Activated CD4-positive, alpha-beta T cell treated with anti-CD3 and anti-CD28 coated beads, Interleukin-2, amount 10 ng/mL, durations not matched to agents 7 days and 5 days (primary cell): ENCODE measurements around the gene ABCC11. TPM values are rescaled to one million over a fixed set of nuclear protein-coding genes. Genes with fewer than 3 reads are reported as not detected.
A peak's percentile ranks its signal among the peaks of the same experiment; 100 is the strongest.

Experiments
- CTCF ChIA-PET: fragments of 350-600 bp; sonication (Branson Sonifier 250); formaldehyde crosslinking; loops from one replicate; lab custom pipeline; 2021; ENCODE audit warnings: antibody characterized with exemption; lab: Charles Lee
- POLR2A ChIA-PET: fragments of 350-600 bp; sonication (Branson Sonifier 250); formaldehyde crosslinking; loops from one replicate; lab custom pipeline; 2021; ENCODE audit warnings: antibody characterized with exemption; lab: Charles Lee
- DNase-seq: peaks from one replicate; pipeline ENCODE4 v3.0.0-alpha.2; 2020
- H3K27ac Mint-ChIP-seq: one replicate; pipeline ENCODE4 v1.8.0; 2021; ENCODE audit warnings: mild to moderate bottlenecking, moderate library complexity, mixed read lengths
- H3K27me3 Mint-ChIP-seq: one replicate; pipeline ENCODE4 v1.8.0; 2021; ENCODE audit warnings: mixed read lengths
- H3K36me3 Mint-ChIP-seq: one replicate; pipeline ENCODE4 v1.8.0; 2021; ENCODE audit warnings: low read depth, mixed read lengths
- H3K4me1 Mint-ChIP-seq: one replicate; pipeline ENCODE4 v1.8.0; 2021; ENCODE audit warnings: mixed read lengths
- H3K4me3 Mint-ChIP-seq: one replicate; pipeline ENCODE4 v1.8.0; 2021; ENCODE audit warnings: mild to moderate bottlenecking, moderate library complexity, mixed read lengths
- H3K9me3 Mint-ChIP-seq: one replicate; pipeline ENCODE4 v1.8.0; 2021; ENCODE audit warnings: mixed read lengths
- total RNA-seq, 2 experiments: library from RNA; stranded (reverse); gene quantifications; one replicate each; pipeline ENCODE4 v1.2.3, GENCODE V29; 2021

ABCC11 gene
- total RNA-seq, 2 experiments from 2014 or later: 0.10 TPM; not detected in 1

GRCh38 chr16:48165961-48166578 is 81.3 kb downstream of the ABCC11 start:
- Mint-ChIP-seq H3K27me3 (peaks cover 2% of the 10 kb centered on the region), H3K9me3 (no peaks in the 10 kb centered on the region), H3K27ac (no peak overlapping the region), H3K4me3 (no peak overlapping the region), H3K36me3 (no peaks in the 10 kb centered on the region), H3K4me1 (peaks cover 14% of the 10 kb centered on the region)
- no peak for DNase-seq
- CTCF ChIA-PET: interaction anchor here (0.6 to 5.2 kb wide), 5 partner anchors 10 to 1128 kb away, joined by 3 to 33 read pairs (median 5); partner anchors contain the start of gene NETO2
- POLR2A ChIA-PET: no interaction called here

- Mint-ChIP-seq H3K9me3 (no peaks in the 10 kb centered on the region), H3K4me3 (no peak overlapping the region), H3K27me3 (peaks cover 4% of the 10 kb centered on the region), H3K27ac (no peak overlapping the region), H3K36me3 (no peaks in the 10 kb centered on the region), H3K4me1 (peaks cover 14% of the 10 kb centered on the region)
- DNase-seq: peak; percentile 62
- ChIA-PET CTCF (interaction anchor here (0.7 to 5.2 kb wide), 15 partner anchors 10 to 1217 kb away, joined by 3 to 33 read pairs (median 3); partner anchors contain the start of genes DNAJA2 and NETO2), POLR2A (interaction anchor here (0.7 kb wide), 1 partner anchor 1020 kb away, joined by 3 read pairs; no protein-coding TSS in a partner anchor)
Measured at GRCh38 chr16:48164907-48165715, 82.2 kb downstream of the ABCC11 start.

GRCh38 chr16:48162839-48163410 is 84.4 kb downstream of the ABCC11 start:
- Mint-ChIP-seq H3K27me3 (peaks cover 11% of the 10 kb centered on the region), H3K4me3 (no peak overlapping the region), H3K27ac (no peak overlapping the region), H3K36me3 (no peaks in the 10 kb centered on the region), H3K9me3 (no peaks in the 10 kb centered on the region), H3K4me1 (peaks cover 19% of the 10 kb centered on the region)
- ChIA-PET POLR2A (no interaction called here), CTCF (interaction anchor here (5.2 kb wide), 1 partner anchor 1020 kb away, joined by 33 read pairs; the partner anchor contains the start of gene NETO2)
- no peak for DNase-seq

GRCh38 chr16:48161906-48162305 is 85.4 kb downstream of the ABCC11 start:
- POLR2A ChIA-PET: no interaction called here
- no peaks in the 10 kb centered on the region for H3K9me3 Mint-ChIP-seq
- H3K27ac Mint-ChIP-seq: no peak overlapping the region
- no peak overlapping the region for H3K4me3 Mint-ChIP-seq
- H3K36me3 Mint-ChIP-seq: no peaks in the 10 kb centered on the region
- DNase-seq: no peak
- H3K4me1 Mint-ChIP-seq: peaks cover 25% of the 10 kb centered on the region
- H3K27me3 Mint-ChIP-seq: peaks cover 11% of the 10 kb centered on the region
- CTCF ChIA-PET: interaction anchor here (0.6 kb wide), 1 partner anchor 39 kb away, joined by 5 read pairs; no protein-coding TSS in a partner anchor

- H3K27ac Mint-ChIP-seq: no peak overlapping the region
- H3K4me3 Mint-ChIP-seq: no peak overlapping the region
- peaks cover 11% of the 10 kb centered on the region for H3K27me3 Mint-ChIP-seq
- DNase-seq: no peak
- ChIA-PET CTCF (no interaction called here), POLR2A (no interaction called here)
- no peaks in the 10 kb centered on the region for H3K36me3 Mint-ChIP-seq
- no peaks in the 10 kb centered on the region for H3K9me3 Mint-ChIP-seq
- peaks cover 21% of the 10 kb centered on the region for H3K4me1 Mint-ChIP-seq
Measured at GRCh38 chr16:48160575-48160974, 86.8 kb downstream of the ABCC11 start.

GRCh38 chr16:48158296-48158695 is 89.0 kb downstream of the ABCC11 start:
- Mint-ChIP-seq H3K4me1 (peaks cover 14% of the 10 kb centered on the region), H3K27ac (no peak overlapping the region), H3K36me3 (no peaks in the 10 kb centered on the region), H3K27me3 (peaks cover 16% of the 10 kb centered on the region), H3K9me3 (no peaks in the 10 kb centered on the region), H3K4me3 (no peak overlapping the region)
- POLR2A ChIA-PET: no interaction called here
- CTCF ChIA-PET: interaction anchor here (0.7 to 2.8 kb wide), 7 partner anchors 26 to 1197 kb away, joined by 3 to 15 read pairs (median 4); partner anchors contain the start of gene NETO2
- peak; percentile 26 for DNase-seq

GRCh38 chr16:48157794-48158193 is 89.5 kb downstream of the ABCC11 start:
- Mint-ChIP-seq H3K4me3 (no peak overlapping the region), H3K27me3 (peaks cover 17% of the 10 kb centered on the region), H3K9me3 (no peaks in the 10 kb centered on the region), H3K4me1 (peaks cover 14% of the 10 kb centered on the region), H3K36me3 (no peaks in the 10 kb centered on the region), H3K27ac (no peak overlapping the region)
- POLR2A ChIA-PET: no interaction called here
- no peak for DNase-seq
- CTCF ChIA-PET: interaction anchor here (1.2 to 2.8 kb wide), 5 partner anchors 25 to 1120 kb away, joined by 3 to 15 read pairs (median 4); partner anchors contain the start of gene NETO2

- Mint-ChIP-seq H3K4me1 (peaks cover 14% of the 10 kb centered on the region), H3K4me3 (no peak overlapping the region), H3K27me3 (peaks cover 21% of the 10 kb centered on the region), H3K36me3 (no peaks in the 10 kb centered on the region), H3K9me3 (no peaks in the 10 kb centered on the region), H3K27ac (no peak overlapping the region)
- no peak for DNase-seq
- CTCF ChIA-PET: interaction anchor here (1.2 to 2.8 kb wide), 4 partner anchors 34 to 1297 kb away, joined by 3 to 15 read pairs (median 6); partner anchors contain the start of gene NETO2
- POLR2A ChIA-PET: no interaction called here
Measured at GRCh38 chr16:48157302-48157701, 90.0 kb downstream of the ABCC11 start.

- POLR2A ChIA-PET: no interaction called here
- CTCF ChIA-PET: interaction anchor here (1.2 to 2.8 kb wide), 4 partner anchors 33 to 1297 kb away, joined by 3 to 15 read pairs (median 6); partner anchors contain the start of gene NETO2
- DNase-seq: peak; percentile 82
- Mint-ChIP-seq H3K27ac (no peak overlapping the region), H3K4me1 (peaks cover 14% of the 10 kb centered on the region), H3K4me3 (no peak overlapping the region), H3K9me3 (no peaks in the 10 kb centered on the region), H3K27me3 (peaks cover 21% of the 10 kb centered on the region), H3K36me3 (no peaks in the 10 kb centered on the region)
Measured at GRCh38 chr16:48156790-48157209, 90.5 kb downstream of the ABCC11 start.

GRCh38 chr16:48155926-48156789 is 91.2 kb downstream of the ABCC11 start, which contains the start of gene ABCC12:
Gene ABCC12, minus strand, starts transcription at chr16:48155993. Its CDS starts 9,569 bp downstream, at chr16:48146424.
- DNase-seq: no peak
- no peak within 1 kb of the TSS for H3K27ac Mint-ChIP-seq
- no peak within 1 kb of the TSS for H3K4me3 Mint-ChIP-seq
- no peaks in the 10 kb centered on the region for H3K9me3 Mint-ChIP-seq
- ChIA-PET CTCF (interaction anchor here (1.2 kb wide), 1 partner anchor 1296 kb away, joined by 3 read pairs; no protein-coding TSS in a partner anchor), POLR2A (no interaction called here)
- no peaks in the 10 kb centered on the region for H3K36me3 Mint-ChIP-seq
- peaks cover 14% of the 10 kb centered on the region for H3K4me1 Mint-ChIP-seq
- peaks cover 22% of the 10 kb centered on the region for H3K27me3 Mint-ChIP-seq

GRCh38 chr16:48153774-48154173 is 93.6 kb downstream of the ABCC11 start:
- POLR2A ChIA-PET: interaction anchor here (0.6 kb wide), 1 partner anchor 1012 kb away, joined by 4 read pairs; no protein-coding TSS in a partner anchor
- Mint-ChIP-seq H3K4me1 (peaks cover 14% of the 10 kb centered on the region), H3K4me3 (no peak overlapping the region)

More at GRCh38 chr16:48153774-48154173, 93.6 kb downstream of the ABCC11 start:
- H3K27ac Mint-ChIP-seq: no peak overlapping the region
- CTCF ChIA-PET: no interaction called here
- no peak for DNase-seq
- peaks cover 14% of the 10 kb centered on the region for H3K27me3 Mint-ChIP-seq
- H3K9me3 Mint-ChIP-seq: no peaks in the 10 kb centered on the region
- H3K36me3 Mint-ChIP-seq: no peaks in the 10 kb centered on the region
